Thyroid gland (tissue), 4 donors: ENCODE data around the gene RGPD8.

ENCODE experiments used
- CTCF ChIP-seq, 6 experiments: fragments of 200-600 bp in 3 of 6; fragments of 450-650 bp in 3 of 6; sonication (generic) in 3 of 6; IDR thresholded peaks; one replicate each; pipeline ENCODE4 v1.5.1; 2016 to 2019; ENCODE audit warnings: antibody characterized with exemption in 6 of 6, mild to moderate bottlenecking in 2 of 6, inconsistent platforms in 1 of 6, moderate library complexity in 1 of 6
- POLR2A ChIP-seq, 2 donors: fragments of 450-650 bp; IDR thresholded peaks; one replicate each; pipeline ENCODE4 v1.6.1; 2017; ENCODE audit warnings: antibody characterized with exemption in 2 of 2, mild to moderate bottlenecking in 2 of 2, moderate library complexity in 1 of 2

DNA sequence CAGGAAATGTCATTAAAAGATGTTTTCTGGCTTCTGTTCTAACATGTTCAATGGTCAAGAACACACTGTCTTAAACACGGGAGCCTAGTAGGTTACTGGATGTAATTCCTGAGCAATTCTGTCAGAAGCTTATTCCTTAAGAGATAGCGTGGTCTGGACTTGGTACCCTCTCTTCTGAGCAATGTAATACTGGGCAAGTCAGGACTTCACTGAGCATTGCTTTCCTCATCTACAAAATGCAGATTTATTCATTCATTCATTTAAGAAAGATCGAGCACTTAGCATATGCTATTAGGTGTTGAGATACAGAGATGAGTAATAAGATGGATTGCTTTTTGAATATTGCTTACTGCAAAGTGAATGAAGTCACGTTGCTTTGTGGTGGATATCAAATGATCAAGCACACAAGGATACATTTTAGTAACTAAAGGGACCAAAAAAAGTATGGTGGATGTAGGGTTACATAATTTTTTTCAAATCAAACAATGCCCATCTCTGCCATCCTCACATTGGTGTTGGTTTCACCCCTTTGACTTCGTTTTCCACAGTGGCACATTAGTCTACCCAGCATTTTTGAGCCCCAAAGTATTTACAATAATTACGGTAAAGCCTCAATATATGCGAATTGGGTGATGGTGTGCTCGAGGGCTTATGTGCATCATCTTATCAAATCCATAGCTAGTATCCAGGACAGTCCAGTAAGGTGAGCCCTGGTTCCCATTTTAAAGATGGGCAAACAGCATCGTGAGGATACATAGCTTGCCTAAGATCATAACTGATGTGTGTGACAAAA, 92.8 kb downstream of the RGPD8 start:
- TF ChIP-seq POLR2A (IDR thresholded peaks at IDR 0.05) (no peak), CTCF (IDR thresholded peaks at IDR 0.05) (no peak)
